GF-D8 (cell line): ENCODE data around the gene BSN.

ENCODE experiments used
- DNase-seq: peaks from one replicate; lab custom pipeline; 2025; lab: John Stamatoyannopoulos, UW

The BSN gene

GRCh38 chr3:49654955-49655556 is 100.8 kb downstream of the BSN start:
- no peak for DNase-seq

- DNase-seq, result no peak
Measured at GRCh38 chr3:49655731-49656285, 101.5 kb downstream of the BSN start.

GRCh38 chr3:49656541-49657112 is 102.3 kb downstream of the BSN start:
- DNase-seq, result no peak

GRCh38 chr3:49657208-49657915 is 103.1 kb downstream of the BSN start:
- no peak for DNase-seq

- no peak for DNase-seq
Measured at GRCh38 chr3:49658711-49659110, 104.4 kb downstream of the BSN start.

DNA sequence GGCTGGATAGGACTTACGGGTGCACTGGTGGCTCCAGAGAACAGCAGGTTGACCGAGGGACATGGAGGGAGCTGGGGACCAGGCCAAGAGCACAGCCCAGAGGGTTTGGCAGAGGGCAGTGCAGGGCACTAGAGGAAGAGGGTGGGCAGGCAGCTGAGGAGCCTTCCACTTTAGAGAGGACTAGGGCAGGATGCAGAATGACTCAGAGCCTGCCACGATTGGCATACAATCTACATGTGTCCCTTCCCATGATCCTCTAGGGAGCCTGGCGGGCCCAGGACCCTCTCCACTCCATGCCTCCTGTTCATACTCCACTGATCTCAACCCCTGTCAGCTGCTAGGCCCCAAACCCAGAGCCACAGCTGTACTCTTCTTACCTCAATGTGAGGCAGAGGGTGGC is 105.5 kb downstream of the BSN start:
- no peak for DNase-seq

DNA sequence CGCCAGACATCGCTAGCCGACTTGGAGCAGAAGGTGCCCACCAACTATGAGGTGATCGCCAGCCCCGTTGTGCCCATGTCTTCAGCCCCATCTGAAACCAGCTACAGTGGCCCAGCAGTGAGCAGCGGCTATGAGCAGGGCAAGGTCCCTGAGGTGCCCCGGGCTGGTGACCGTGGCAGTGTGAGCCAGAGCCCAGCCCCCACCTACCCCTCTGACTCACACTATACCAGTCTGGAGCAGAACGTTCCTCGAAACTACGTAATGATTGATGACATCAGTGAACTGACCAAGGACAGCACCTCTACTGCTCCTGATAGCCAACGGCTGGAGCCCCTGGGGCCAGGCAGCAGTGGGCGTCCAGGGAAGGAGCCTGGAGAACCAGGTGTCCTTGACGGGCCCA is 107.0 kb downstream of the BSN start:
- no peak for DNase-seq

DNA sequence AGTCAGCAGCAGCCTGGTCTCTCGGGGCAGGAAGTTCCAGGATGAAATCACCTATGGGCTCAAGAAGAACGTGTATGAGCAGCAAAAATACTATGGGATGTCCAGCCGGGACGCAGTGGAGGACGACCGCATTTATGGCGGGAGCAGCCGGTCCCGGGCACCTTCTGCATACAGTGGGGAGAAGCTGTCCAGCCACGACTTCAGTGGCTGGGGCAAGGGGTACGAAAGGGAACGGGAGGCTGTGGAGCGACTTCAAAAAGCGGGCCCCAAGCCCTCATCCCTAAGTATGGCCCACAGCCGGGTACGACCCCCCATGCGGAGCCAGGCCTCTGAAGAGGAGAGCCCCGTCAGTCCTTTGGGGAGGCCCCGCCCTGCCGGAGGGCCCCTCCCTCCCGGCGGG is 107.7 kb downstream of the BSN start:
- no peak for DNase-seq

DNA sequence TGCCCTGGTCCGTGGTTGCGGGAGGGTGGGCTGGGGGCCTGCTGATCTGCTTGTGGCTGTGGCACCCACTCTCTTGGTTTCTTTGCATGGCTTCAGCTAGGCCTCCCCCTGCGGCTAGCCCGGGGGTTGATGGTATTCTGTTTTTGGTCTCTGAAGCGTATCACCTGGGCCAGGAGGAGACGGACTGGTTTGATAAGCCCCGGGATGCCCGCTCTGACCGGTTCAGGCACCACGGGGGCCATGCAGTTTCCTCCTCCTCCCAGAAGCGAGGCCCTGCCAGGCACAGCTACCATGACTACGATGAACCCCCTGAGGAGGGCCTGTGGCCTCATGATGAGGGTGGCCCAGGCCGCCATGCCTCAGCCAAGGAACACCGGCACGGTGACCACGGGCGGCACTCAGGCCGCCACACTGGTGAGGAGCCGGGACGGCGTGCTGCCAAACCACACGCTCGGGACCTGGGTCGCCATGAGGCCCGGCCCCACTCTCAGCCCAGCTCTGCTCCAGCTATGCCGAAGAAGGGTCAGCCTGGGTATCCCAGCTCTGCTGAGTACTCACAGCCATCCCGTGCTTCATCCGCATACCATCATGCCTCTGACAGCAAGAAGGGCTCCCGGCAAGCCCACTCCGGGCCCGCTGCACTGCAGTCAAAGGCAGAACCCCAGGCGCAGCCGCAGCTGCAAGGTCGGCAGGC is 108.6 kb downstream of the BSN start:
- DNase-seq, result no peak

- DNase-seq, result no peak
Measured at GRCh38 chr3:49663831-49664230, 109.6 kb downstream of the BSN start.

DNA sequence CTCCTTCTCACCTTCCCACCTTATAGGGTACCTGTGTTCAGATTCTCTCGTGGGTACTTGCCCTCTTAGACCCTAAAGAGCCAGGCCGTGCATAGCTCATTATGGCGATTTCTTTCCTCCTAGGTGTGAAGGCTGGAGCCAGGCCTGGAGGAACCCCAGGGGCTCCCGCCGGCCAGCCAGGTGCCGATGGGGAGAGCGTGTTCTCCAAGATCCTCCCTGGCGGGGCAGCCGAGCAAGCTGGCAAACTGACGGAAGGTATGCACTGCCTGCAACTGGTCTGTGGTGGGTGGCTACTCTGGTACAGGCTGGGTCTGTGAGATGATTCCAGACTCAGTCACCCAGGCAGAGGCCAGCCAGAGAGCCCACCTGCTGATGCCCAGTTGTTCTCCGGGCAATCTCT is 110.0 kb downstream of the BSN start:
- no peak for DNase-seq

DNA sequence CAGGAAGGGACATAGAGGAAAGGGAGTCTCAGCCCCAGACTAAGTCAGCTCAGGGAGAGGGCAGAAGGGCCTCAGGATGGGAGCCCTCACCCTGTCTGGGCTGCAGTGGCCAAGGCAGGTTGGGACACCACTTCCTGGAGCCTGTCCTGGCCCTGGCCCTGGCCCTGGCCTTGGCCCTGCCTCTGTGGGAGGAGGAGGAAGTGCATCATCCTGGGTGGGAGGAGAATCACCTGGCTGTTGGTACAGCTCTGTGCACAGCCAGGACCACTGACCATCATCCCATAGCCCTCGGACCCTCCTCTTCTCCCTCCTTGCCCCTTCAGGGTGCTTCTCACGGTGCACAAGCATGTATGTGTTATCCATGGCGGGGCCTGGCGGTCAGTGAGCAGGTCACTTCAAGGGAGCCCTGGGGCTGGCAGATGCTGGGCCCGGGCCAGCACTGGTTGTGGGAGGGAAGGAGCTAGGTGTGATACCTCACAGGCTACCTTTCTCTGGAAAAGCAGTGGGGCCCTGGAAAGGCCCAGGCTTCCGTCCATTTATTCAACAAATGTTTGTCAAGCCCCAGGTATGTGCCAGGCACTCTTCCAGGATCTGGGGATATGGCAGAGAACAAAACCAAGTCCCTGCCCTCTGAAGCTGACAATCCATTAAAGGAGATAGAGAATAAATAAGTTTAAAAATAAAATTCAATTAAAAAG is 111.7 kb downstream of the BSN start:
- DNase-seq, result no peak

GRCh38 chr3:49666592-49666991 is 112.3 kb downstream of the BSN start:
- DNase-seq, result no peak

- DNase-seq, result no peak
Measured at GRCh38 chr3:49667701-49668413, 113.6 kb downstream of the BSN start.

DNA sequence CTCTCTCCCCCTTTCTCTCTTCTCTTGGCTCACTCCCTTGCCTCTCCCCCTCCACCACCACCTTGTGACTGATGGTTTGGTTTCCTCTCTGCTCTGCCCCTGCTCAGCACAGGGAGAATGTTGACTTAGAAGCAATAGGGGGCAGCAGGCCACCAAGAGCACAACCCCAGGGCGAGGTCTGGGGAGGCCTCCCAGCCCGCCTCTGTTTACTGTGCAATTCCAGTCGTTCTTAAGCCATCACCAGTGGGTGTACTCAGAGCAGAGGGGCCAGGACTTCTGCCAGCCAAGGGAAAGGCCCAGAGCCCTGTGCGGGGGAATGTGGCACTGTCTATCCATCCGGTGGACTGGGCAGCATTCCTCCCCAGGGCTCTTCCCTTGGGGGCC is 114.1 kb downstream of the BSN start:
- DNase-seq, result no peak

- DNase-seq, result no peak
Measured at GRCh38 chr3:49668861-49669260, 114.6 kb downstream of the BSN start.

- DNase-seq, result no peak
Measured at GRCh38 chr3:49669352-49669751, 115.1 kb downstream of the BSN start.

DNA sequence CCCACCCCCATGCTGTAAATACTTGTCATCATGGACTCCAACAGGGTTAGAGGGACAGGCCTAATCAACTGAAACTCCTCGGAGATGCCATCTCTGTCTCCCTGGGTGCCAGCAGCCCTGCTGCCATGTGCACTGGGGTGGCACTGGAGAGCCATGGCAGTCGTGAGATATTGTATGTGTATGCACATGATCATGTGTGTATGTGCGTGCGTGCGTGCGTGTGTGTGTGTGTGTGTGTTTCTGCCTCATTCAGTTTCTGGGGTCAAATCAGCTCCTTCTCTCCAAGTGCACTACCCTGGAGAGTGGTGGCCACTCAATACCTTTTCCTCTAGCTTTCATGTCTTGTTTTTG is 116.6 kb downstream of the BSN start:
- DNase-seq, result no peak

- no peak for DNase-seq
Measured at GRCh38 chr3:49671291-49672288, 117.3 kb downstream of the BSN start.

DNA sequence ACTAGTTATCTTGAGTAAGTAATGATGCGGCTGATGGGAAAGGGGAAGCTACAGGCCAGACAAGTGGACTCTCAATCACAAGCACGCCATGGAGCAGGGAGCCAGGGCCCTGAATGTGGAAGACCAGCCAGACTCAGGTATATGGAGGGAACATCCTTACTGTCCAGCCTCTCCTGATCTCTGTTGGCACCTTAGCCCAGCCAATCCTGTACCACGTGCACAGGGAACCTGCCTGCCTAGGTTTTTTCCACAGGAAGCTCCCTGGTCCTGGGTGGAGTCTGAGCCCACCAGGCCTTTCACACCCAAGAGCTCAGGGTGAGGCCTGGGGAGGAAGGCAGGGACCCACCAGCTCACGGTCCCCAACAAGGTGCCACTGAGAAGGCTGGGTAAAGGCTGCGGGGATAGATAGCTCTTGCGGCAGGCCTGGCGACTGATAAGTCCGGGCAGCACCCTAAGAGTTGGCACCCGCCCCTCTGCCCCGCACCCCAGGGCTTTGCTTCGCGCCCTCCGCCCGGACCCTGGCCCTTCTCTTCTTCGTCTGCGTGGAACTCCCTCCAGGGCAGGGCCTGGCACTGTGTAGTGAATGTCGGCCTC is 118.9 kb downstream of the BSN start:
- no peak for DNase-seq
